HCT116 (cell line): ENCODE data around the gene NLN. TPM values are rescaled to one million over a fixed set of nuclear protein-coding genes. Genes with fewer than 3 reads are reported as not detected.

Experiments used
- ATAC-seq: fragments of 200-7000 bp; cut with Tn5 transposase; 2 replicates; pipeline ENCODE4 v1.9.1; 2020; ENCODE audit warnings: mild to moderate bottlenecking, moderate library complexity
- BruUV-seq: library from RNA; stranded (reverse); fragments of 400-500 nt; replicated peaks from 2 replicates; lab custom pipeline; 2021; lab: Mats Ljungman, UMichigan
- CTCF ChIA-PET: fragments of 300-600 bp; sonication (Branson Sonifier 250); formaldehyde crosslinking; loops from one replicate; lab custom pipeline; 2021; ENCODE audit warnings: antibody characterized with exemption; lab: Charles Lee
- POLR2A ChIA-PET: fragments of 300-600, 350-600 bp; sonication (Branson Sonifier 250); formaldehyde crosslinking; loops from one replicate; lab custom pipeline; 2021; ENCODE audit warnings: antibody characterized with exemption; lab: Charles Lee
- RAD21 ChIA-PET, 2 experiments: fragments of 300-600 bp; sonication (Branson Sonifier 250); formaldehyde crosslinking; loops; one replicate each; lab custom pipeline; 2023; ENCODE audit warnings: low total read pairs in 2 of 2; ENCODE audit not compliant: uncharacterized antibody in 2 of 2, unreplicated experiment in 2 of 2, low non-redundant PET in 1 of 2; lab: Charles Lee
- DNase-seq: peaks from one replicate; pipeline ENCODE4 v3.0.0-alpha.2; 2010; ENCODE audit warnings: low read depth, low spot score
- H2AFZ ChIP-seq: fragments of 200-600 bp; shearing (Covaris generic), sonication (generic); 2 replicates; pipeline ENCODE4 v1.6.1; 2017; ENCODE audit warnings: low read depth, mixed run types, mixed read lengths, antibody characterized with exemption, low read length; ENCODE audit not compliant: poor library complexity, severe bottlenecking
- H3K27ac ChIP-seq: 2 replicates; pipeline ENCODE4 v1.5.1; 2012; ENCODE audit warnings: low read depth, low read length
- H3K27me3 ChIP-seq: fragments of 200-600 bp; sonication (generic); 2 replicates; pipeline ENCODE4 v1.6.1; 2016; ENCODE audit warnings: mixed run types, low read length, mixed read lengths; ENCODE audit not compliant: insufficient read depth
- H3K36me3 ChIP-seq, 2 experiments: fragments of 200-500 bp in 1 of 2; fragments of 200-600 bp in 1 of 2; sonication (Bioruptor generic) in 1 of 2; sonication (generic) in 1 of 2; 2 replicates each; pipeline versions ENCODE4 v1.5.1 to v1.6.1; 2014 to 2016; ENCODE audit warnings: low read length in 2 of 2, inconsistent platforms in 1 of 2, mixed read lengths in 1 of 2, mixed run types in 1 of 2; ENCODE audit not compliant: insufficient read depth in 2 of 2, control insufficient read depth in 1 of 2
- H3K4me1 ChIP-seq, 2 experiments: fragments of 200-600 bp in 1 of 2; sonication (generic) in 1 of 2; 2 replicates each; pipeline versions ENCODE4 v1.5.1 to v1.6.1; 2012 to 2017; ENCODE audit warnings: low read length in 2 of 2, inconsistent platforms in 1 of 2, mild to moderate bottlenecking in 1 of 2, mixed read lengths in 1 of 2, mixed run types in 1 of 2, moderate library complexity in 1 of 2; ENCODE audit not compliant: insufficient read depth in 2 of 2, control insufficient read depth in 1 of 2
- H3K4me2 ChIP-seq: fragments of 200-600 bp; sonication (generic); 2 replicates; pipeline ENCODE4 v1.6.1; 2017; ENCODE audit warnings: mixed run types, low read length, mixed read lengths
- H3K4me3 ChIP-seq, 2 experiments: fragments of 200-600 bp in 1 of 2; sonication (generic) in 1 of 2; replicated peaks in 1 of 2; 2 replicates each; pipeline ENCODE4 v1.5.1; 2011 to 2016; ENCODE audit warnings: low read length in 2 of 2, control low read depth in 1 of 2, low read depth in 1 of 2, mild to moderate bottlenecking in 1 of 2, mixed read lengths in 1 of 2, mixed run types in 1 of 2
- H3K79me2 ChIP-seq: fragments of 200-600 bp; sonication (generic); 2 replicates; pipeline ENCODE4 v1.6.1; 2017; ENCODE audit warnings: mild to moderate bottlenecking, mixed run types, low read length, moderate library complexity, mixed read lengths; ENCODE audit not compliant: insufficient read depth
- H3K9ac ChIP-seq: fragments of 200-600 bp; sonication (generic); 2 replicates; pipeline ENCODE4 v1.6.1; 2016; ENCODE audit warnings: low read length, mixed read lengths
- H3K9me2 ChIP-seq: fragments of 200-600 bp; sonication (generic), shearing (Covaris generic); 2 replicates; pipeline ENCODE4 v1.6.1; 2017; ENCODE audit warnings: mixed run types, mild to moderate bottlenecking, moderate library complexity; ENCODE audit not compliant: insufficient read depth
- H3K9me3 ChIP-seq, 2 experiments: fragments of 200-500 bp in 1 of 2; fragments of 200-600 bp in 1 of 2; sonication (Bioruptor generic) in 1 of 2; sonication (generic) in 1 of 2; 2 replicates each; pipeline ENCODE4 v1.6.1; 2014 to 2017; ENCODE audit warnings: low read length in 2 of 2, mixed read lengths in 2 of 2, inconsistent platforms in 1 of 2, low read depth in 1 of 2, mild to moderate bottlenecking in 1 of 2, mixed run types in 1 of 2, moderate library complexity in 1 of 2; ENCODE audit not compliant: control insufficient read depth in 1 of 2, insufficient read depth in 1 of 2
- H4K20me1 ChIP-seq: fragments of 200-600 bp; sonication (generic), shearing (Covaris generic); 2 replicates; pipeline ENCODE4 v1.6.1; 2017; ENCODE audit warnings: mixed run types, mild to moderate bottlenecking, moderate library complexity; ENCODE audit not compliant: insufficient read depth
- CBX3 ChIP-seq: IDR thresholded peaks from 2 replicates; pipeline ENCODE4 v1.6.1; 2012; ENCODE audit warnings: low read depth
- CEBPB ChIP-seq: IDR thresholded peaks from 2 replicates; pipeline ENCODE4 v1.6.1; 2012; ENCODE audit warnings: low read depth
- EGR1 ChIP-seq: IDR thresholded peaks from 2 replicates; pipeline ENCODE4 v1.6.1; 2012; ENCODE audit warnings: low read depth
- ELF1 ChIP-seq: IDR thresholded peaks from 2 replicates; pipeline ENCODE4 v1.6.1; 2012; ENCODE audit warnings: low read depth, borderline replicate concordance
- EZH2 ChIP-seq: fragments of 200-600 bp; sonication (generic); IDR thresholded peaks from 2 replicates; pipeline ENCODE4 v1.6.1; 2017; ENCODE audit warnings: antibody characterized with exemption, mixed run types
- EZH2phosphoT487 ChIP-seq: fragments of 200-600 bp; IDR thresholded peaks from 2 replicates; pipeline ENCODE4 v1.6.1; 2018; ENCODE audit warnings: antibody characterized with exemption, borderline replicate concordance
- FOSL1 ChIP-seq: IDR thresholded peaks from 2 replicates; pipeline ENCODE4 v1.6.1; 2012; ENCODE audit warnings: low read depth
- JUND ChIP-seq: IDR thresholded peaks from 2 replicates; pipeline ENCODE4 v1.6.1; 2012
- POLR2A ChIP-seq: IDR thresholded peaks from 2 replicates; pipeline ENCODE4 v1.7.0; 2011; ENCODE audit warnings: borderline replicate concordance; ENCODE audit not compliant: insufficient read depth, insufficient read length; ENCODE audit errors: extremely low read depth
- POLR2AphosphoS5 ChIP-seq: IDR thresholded peaks from 2 replicates; pipeline ENCODE4 v1.6.1; 2011; ENCODE audit warnings: mild to moderate bottlenecking, low read depth, low read length, moderate library complexity
- RAD21 ChIP-seq: IDR thresholded peaks from 2 replicates; pipeline ENCODE4 v1.6.1; 2012; ENCODE audit warnings: low read depth, mild to moderate bottlenecking
- SIN3A ChIP-seq: IDR thresholded peaks from 2 replicates; pipeline ENCODE4 v1.6.1; 2012; ENCODE audit warnings: low read depth
- SP1 ChIP-seq: IDR thresholded peaks from 2 replicates; pipeline ENCODE4 v1.6.1; 2012; ENCODE audit warnings: low read depth
- SRF ChIP-seq: IDR thresholded peaks from 2 replicates; pipeline ENCODE4 v1.6.1; 2012; ENCODE audit warnings: low read depth
- TCF7L2 ChIP-seq: IDR thresholded peaks from 2 replicates; pipeline ENCODE4 v1.7.0; 2011; ENCODE audit warnings: borderline replicate concordance, inconsistent platforms; ENCODE audit not compliant: insufficient read depth, insufficient read length; ENCODE audit errors: extremely low read depth
- YY1 ChIP-seq: IDR thresholded peaks from 2 replicates; pipeline ENCODE4 v1.6.1; 2011; ENCODE audit warnings: low read length, low read depth, moderate library complexity, mild to moderate bottlenecking; ENCODE audit not compliant: insufficient replicate concordance; ENCODE audit errors: extremely low read depth
- ZFX ChIP-seq: fragments of 450-650 bp; IDR thresholded peaks from 2 replicates; pipeline ENCODE4 v1.6.1; 2017
- ZNF274 ChIP-seq: fragments of 200-500 bp; sonication (Bioruptor generic); IDR thresholded peaks from 2 replicates; pipeline ENCODE4 v1.6.1; 2014; ENCODE audit warnings: mild to moderate bottlenecking, low read depth, low read length, inconsistent platforms
- intact Hi-C: fragments of 100-400 bp; cut with micrococcal nuclease; formaldehyde crosslinking; loops from 2 replicates; pipeline ENCODE4 v1.10.0; 2022
- total RNA-seq: library from RNA; stranded (reverse); gene quantifications from one replicate; pipeline ENCODE4 v1.2.1, GENCODE V29; 2021; ENCODE audit not compliant: unreplicated experiment
- TF ChIP-seq, protein P1 (sequence below), 3 experiments: fragments of 200-600 bp in 1 of 3; sonication (generic) in 1 of 3; IDR thresholded peaks in 2 of 3; conservative IDR thresholded peaks in 1 of 3; 2 replicates each; pipeline ENCODE4 v1.5.1; 2012 to 2017; ENCODE audit warnings: low read depth in 2 of 3, low read length in 2 of 3, antibody characterized with exemption in 1 of 3, borderline replicate concordance in 1 of 3, control low read depth in 1 of 3, mild to moderate bottlenecking in 1 of 3, mixed read lengths in 1 of 3, mixed run types in 1 of 3, moderate library complexity in 1 of 3; ENCODE audit not compliant: insufficient read depth in 1 of 3
- TF ChIP-seq, protein P2 (sequence below): IDR thresholded peaks from 2 replicates; pipeline ENCODE4 v1.6.1; 2012
- TF ChIP-seq, protein P3 (sequence below): IDR thresholded peaks from 2 replicates; pipeline ENCODE4 v1.6.1; 2012
- TF ChIP-seq, protein P4 (sequence below): IDR thresholded peaks from 2 replicates; pipeline ENCODE4 v1.6.1; 2011; ENCODE audit warnings: mild to moderate bottlenecking, low read length, moderate library complexity; ENCODE audit not compliant: insufficient replicate concordance; ENCODE audit errors: extremely low read depth

The NLN gene
- total RNA-seq, 1 experiment from 2014 or later: 67.6 TPM

DNA sequence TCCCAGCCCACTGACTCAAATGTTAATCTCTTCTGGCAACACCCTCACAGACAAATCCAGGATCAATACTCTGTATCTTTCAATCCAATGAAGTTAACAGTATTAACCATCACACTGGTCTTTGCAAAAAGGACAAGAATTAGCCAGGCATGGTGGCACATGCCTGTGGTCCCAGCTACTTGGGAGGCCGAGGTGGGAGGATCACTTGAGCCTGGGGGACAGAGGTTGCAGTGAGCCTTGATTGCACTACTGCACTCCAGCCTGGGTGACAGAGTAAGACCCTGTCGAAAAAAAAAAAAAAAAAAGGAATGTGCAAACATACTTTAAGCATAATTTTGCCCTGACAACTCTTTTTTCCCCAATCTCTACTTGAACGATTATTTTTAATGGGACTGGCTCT, 146.5 kb downstream of the NLN start (continued):
- TF ChIP-seq EZH2phosphoT487: no peak

DNA sequence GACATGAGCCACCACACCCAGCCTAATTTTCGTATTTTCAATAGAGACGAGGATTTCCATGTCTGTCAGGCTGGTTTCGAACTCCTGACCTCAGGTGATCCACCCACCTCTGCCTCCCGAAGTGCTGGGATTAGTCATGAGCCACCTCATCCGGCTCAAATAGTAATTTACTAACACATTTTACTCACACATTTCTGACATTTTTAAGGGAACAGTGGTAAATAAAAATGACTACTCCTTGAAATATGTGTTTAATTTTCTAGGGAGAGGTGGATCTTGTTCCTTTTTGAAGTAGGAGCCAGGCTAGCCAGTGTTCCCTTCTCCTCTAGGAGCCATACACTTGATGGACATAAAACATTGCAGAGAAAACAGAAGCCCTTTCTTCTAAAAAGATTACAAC, 149.2 kb downstream of the NLN start:
- H3K27ac ChIP-seq: peak overlapping the region; percentile 63
- ChIA-PET POLR2A (interaction anchor here (0.8 kb wide), 1 partner anchor 14 kb away, joined by 3 read pairs; no protein-coding TSS in a partner anchor), CTCF (no interaction called here), RAD21 (no interaction called here)
- H3K9me3 ChIP-seq: no peaks in the 10 kb centered on the region
- no peaks in the 10 kb centered on the region for H3K36me3 ChIP-seq
- H2AFZ ChIP-seq: no peak overlapping the region
- H3K4me3 ChIP-seq: no peak overlapping the region
- no peaks in the 10 kb centered on the region; the same call in 1 of the 2 replicates for H3K9me2 ChIP-seq
- H3K4me2 ChIP-seq: peak overlapping the region; percentile 53
- no peaks in the 10 kb centered on the region for H3K79me2 ChIP-seq
- H3K4me1 ChIP-seq: peaks cover 12 to 55% of the 10 kb centered on the region in 2 experiments
- no peaks in the 10 kb centered on the region for H4K20me1 ChIP-seq
- BruUV-seq: no TSS peak
- DNase-seq: peak; percentile 56
- no peaks in the 10 kb centered on the region for H3K27me3 ChIP-seq
- ATAC-seq: peak; percentile 80
- no peak overlapping the region for H3K9ac ChIP-seq
- intact Hi-C loops: loop anchor here (5.0 kb wide), 1 partner anchor 51 kb away; no protein-coding TSS in a partner anchor
- TF ChIP-seq EZH2phosphoT487: no peak
- no peak for TF ChIP-seq POLR2AphosphoS5
- TF ChIP-seq YY1: no peak
- TF ChIP-seq, protein P1, sequence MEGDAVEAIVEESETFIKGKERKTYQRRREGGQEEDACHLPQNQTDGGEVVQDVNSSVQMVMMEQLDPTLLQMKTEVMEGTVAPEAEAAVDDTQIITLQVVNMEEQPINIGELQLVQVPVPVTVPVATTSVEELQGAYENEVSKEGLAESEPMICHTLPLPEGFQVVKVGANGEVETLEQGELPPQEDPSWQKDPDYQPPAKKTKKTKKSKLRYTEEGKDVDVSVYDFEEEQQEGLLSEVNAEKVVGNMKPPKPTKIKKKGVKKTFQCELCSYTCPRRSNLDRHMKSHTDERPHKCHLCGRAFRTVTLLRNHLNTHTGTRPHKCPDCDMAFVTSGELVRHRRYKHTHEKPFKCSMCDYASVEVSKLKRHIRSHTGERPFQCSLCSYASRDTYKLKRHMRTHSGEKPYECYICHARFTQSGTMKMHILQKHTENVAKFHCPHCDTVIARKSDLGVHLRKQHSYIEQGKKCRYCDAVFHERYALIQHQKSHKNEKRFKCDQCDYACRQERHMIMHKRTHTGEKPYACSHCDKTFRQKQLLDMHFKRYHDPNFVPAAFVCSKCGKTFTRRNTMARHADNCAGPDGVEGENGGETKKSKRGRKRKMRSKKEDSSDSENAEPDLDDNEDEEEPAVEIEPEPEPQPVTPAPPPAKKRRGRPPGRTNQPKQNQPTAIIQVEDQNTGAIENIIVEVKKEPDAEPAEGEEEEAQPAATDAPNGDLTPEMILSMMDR (IDR thresholded peaks at IDR 0.05 in 2 of 3, conservative IDR thresholded peaks at IDR 0.05 in 1 of 3; ENCODE audit: borderline replicate concordance in 1 of 3, insufficient read depth in 1 of 3, low read depth in 2 of 3, low read length in 2 of 3): no peak
- TF ChIP-seq TCF7L2: no peak
- TF ChIP-seq CEBPB: no peak; the same call in 1 of the 2 replicates
- TF ChIP-seq RAD21: no peak; the same call in 1 of the 2 replicates
- TF ChIP-seq ZFX: no peak
- TF ChIP-seq ELF1: no peak
- TF ChIP-seq, protein P2, sequence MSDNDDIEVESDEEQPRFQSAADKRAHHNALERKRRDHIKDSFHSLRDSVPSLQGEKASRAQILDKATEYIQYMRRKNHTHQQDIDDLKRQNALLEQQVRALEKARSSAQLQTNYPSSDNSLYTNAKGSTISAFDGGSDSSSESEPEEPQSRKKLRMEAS: no peak
- peak; percentile 70 for TF ChIP-seq SP1
- no peak for TF ChIP-seq EZH2
- no peak for TF ChIP-seq POLR2A
- TF ChIP-seq EGR1: peak; percentile 85
- no peak for TF ChIP-seq SIN3A
- TF ChIP-seq JUND: peak; percentile 79
- TF ChIP-seq, protein P3, sequence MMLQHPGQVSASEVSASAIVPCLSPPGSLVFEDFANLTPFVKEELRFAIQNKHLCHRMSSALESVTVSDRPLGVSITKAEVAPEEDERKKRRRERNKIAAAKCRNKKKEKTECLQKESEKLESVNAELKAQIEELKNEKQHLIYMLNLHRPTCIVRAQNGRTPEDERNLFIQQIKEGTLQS: no peak
- peak; percentile 79 for TF ChIP-seq FOSL1
- no peak for TF ChIP-seq SRF
- TF ChIP-seq, protein P4, sequence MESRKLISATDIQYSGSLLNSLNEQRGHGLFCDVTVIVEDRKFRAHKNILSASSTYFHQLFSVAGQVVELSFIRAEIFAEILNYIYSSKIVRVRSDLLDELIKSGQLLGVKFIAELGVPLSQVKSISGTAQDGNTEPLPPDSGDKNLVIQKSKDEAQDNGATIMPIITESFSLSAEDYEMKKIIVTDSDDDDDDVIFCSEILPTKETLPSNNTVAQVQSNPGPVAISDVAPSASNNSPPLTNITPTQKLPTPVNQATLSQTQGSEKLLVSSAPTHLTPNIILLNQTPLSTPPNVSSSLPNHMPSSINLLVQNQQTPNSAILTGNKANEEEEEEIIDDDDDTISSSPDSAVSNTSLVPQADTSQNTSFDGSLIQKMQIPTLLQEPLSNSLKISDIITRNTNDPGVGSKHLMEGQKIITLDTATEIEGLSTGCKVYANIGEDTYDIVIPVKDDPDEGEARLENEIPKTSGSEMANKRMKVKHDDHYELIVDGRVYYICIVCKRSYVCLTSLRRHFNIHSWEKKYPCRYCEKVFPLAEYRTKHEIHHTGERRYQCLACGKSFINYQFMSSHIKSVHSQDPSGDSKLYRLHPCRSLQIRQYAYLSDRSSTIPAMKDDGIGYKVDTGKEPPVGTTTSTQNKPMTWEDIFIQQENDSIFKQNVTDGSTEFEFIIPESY: no peak
- no peak for TF ChIP-seq ZNF274
- TF ChIP-seq CBX3: 0 out of 2 replicates have a peak, but pooled peaks have one; percentile 38
